CD4-positive, alpha-beta T cell treated with Interleukin-4 for 1 hour (primary cell): Measurements from ENCODE around the gene CXCL11.

Source experiments
- DNase-seq, 2 donors: peaks; one replicate each; pipeline ENCODE4 v3.0.0-alpha.2; 2020 to 2022

Gene CXCL11

DNA sequence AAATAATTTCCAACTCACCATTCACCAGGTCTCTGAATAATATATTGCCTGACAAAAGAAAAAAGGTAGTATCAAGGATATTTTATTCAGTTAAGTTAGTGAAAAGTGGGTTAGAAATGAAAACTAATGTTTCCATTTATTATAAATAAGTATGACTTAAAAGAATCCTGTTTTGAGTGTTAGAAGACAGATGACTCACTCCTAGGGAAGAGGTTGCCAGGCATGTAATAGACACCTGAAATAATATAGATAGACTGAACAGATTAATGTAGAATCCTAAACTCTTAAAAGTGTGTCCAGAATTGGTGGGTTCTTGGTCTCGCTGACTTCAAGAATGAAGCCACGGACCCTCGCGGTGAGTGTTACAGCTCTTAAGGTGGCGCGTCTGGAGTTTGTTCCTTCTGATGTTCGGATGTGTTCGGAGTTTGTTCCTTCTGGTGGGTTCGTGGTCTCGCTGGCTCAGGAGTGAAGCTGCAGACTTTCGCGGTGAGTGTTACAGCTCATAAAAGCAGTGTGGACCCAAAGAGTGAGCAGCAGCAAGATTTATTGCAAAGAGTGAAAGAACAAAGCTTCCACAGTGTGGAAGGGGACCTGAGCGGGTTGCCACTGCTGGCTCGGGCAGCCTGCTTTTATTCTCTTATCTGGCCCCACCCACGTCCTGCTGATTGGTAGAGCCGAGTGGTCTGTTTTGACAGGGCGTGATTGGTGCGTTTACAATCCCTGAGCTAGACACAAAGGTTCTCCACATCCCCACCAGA is 6.5 kb upstream of the CXCL11 start:
- DNase-seq = peak in 1 of 2 donors; percentile 16

DNA sequence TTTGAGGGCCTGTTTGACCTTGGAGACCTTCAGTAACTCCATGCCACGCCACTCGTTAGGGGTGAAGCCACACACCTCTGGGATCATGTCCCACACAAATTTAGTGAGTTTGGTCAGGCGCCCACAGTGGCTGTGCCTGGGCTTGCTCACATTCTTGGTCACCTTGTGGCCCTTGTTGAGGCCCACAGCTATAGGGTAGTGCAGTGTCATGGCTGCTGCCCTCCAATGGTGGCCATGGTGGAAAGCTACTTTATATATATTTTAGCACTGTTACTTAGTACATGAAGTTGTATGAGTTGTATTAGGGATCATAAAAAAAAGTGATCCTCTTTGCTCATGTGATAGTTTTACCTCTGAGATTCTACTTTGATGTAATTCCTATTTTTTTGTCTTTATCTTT is 985 bp upstream of the CXCL11 start:
- DNase-seq = no peak

DNA sequence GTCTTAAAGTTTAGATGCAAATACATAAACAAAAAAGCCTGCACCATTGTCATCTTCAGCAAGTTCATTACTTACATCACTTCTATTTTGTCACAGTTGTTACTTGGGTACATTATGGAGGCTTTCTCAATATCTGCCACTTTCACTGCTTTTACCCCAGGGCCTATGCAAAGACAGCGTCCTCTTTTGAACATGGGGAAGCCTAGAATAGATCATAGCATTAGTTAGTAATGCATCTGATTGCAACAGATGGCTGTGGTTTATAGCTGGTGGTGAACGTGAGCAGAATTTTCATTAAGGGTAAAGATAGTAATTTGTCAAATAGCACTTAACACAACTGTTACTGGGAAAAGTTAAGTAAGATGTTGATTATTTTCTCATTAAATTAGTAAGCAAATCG is 729 bp downstream of the CXCL11 start:
- DNase-seq = no peak

DNA sequence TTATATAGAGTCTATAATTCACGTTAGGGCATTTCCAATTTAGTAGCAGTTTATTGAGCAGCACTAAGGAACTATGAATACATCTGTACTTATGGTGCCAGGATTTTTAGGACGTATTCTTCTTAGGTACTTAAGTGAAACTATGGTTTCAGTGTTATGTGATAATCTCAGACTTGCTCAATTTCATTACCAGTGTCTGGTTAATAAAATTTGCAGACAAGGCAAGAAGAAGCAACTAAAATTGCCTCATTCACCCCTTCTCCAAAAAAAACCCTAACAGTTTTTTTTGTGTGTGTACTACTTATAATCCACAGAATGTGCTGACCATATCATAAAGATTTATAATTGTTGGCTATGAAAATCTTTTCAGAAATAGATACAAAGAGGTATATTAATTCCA is 6.6 kb downstream of the CXCL11 start:
- DNase-seq = no peak

DNA sequence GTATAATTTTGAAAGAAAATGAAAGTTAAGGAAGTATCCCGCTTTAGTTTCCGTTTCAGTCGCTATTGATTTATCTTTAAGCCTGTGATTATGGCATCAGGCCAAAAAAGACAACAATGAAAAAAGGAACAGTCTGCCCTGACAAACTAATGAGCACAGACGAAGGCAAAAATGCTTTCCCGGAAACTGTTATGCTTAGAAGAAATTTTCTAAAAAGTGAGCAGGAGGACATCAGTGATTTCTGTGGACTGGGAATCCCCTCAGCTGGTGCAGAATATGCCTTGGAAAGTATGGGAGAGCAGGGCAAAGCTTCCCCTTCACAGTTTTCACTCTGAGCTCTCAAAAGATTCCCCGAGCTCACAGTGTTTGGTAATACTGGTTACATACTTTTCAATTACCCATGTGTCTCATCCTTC is 7.5 kb downstream of the CXCL11 start:
- DNase-seq = peak in 1 of 2 donors; percentile 33

DNA sequence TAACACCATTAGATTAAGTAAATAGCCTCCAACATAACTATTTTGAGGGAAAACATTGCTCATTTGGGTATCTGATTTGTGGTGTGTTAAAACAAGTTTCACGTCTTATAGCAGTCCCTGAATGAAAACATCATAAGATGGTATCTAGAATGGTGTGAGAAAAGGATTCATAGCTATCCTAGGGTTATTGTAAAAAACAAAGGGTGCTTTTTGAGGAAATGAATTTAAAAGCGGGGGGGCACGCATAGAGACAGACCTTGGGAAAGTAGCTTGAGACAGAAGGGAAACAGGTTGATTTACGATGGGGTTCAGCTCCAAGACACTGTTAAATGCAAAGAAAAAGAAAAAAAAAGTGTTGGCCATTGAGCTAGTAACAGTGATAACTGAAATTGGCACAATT is 11.8 kb downstream of the CXCL11 start:
- no peak for DNase-seq

GRCh38 chr4:76023389-76023788 is 12.5 kb downstream of the CXCL11 start, which contains the start of gene CXCL10:
Gene CXCL10, minus strand, starts transcription at chr4:76023497. Its CDS starts 66 bp downstream, at chr4:76023431.
- peak; percentile 24 to 32 for DNase-seq

- DNase-seq = no peak
Measured at GRCh38 chr4:76022677-76023076, 13.2 kb downstream of the CXCL11 start.

GRCh38 chr4:76022031-76022430 is 13.8 kb downstream of the CXCL11 start:
- DNase-seq = no peak

DNA sequence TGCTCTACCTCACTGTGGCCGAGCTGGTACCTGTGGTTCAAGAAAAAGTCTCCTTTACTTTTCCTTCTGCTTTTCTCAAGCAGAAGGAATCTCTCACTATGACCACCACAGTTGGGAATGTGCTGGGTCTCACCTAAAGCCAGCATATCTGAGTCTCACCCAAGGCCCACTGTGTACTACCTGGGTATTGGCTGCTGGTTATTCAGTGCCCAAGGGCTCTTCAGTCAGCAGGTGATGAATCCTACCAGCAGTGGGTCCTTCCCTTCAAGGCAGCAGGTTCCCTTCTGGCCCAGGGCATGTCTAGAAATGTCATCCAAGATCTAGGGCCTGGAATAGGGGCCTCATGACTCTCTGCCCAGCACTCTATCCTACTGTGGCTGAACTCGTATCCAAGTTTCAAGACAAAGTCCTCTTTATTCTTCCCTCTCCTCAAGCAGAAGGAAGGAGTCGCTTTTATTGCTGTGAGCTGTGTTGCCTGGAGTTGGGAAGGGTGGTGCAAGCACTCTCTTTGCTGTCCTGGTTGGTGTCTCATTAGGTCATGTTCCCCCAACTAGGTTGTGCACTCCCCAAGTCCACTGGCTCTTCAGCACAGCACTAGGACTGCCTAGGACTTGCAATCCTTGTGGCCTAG is 18.7 kb downstream of the CXCL11 start:
- DNase-seq = no peak

DNA sequence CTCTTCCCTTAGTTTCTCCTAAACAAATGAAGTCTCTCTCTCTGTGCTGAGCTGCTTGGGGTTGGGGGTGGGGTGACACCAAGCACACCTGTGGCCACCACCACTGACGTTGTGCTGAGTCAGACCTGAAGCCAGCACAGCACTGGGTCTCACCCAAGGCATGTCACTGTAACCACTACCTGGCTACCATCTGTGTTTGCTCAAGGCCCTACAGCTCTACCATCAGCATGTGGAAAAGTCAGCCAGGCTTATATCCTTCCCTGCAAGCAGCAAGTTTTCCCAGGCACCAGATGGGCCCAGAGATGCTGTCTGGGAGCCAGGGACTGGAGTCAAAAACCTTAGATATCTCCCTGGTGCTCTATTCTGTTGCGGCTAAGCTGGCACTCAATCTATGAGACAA is 19.5 kb downstream of the CXCL11 start:
- no peak for DNase-seq

GRCh38 chr4:76013540-76013939 is 22.3 kb downstream of the CXCL11 start:
- DNase-seq = no peak

DNA sequence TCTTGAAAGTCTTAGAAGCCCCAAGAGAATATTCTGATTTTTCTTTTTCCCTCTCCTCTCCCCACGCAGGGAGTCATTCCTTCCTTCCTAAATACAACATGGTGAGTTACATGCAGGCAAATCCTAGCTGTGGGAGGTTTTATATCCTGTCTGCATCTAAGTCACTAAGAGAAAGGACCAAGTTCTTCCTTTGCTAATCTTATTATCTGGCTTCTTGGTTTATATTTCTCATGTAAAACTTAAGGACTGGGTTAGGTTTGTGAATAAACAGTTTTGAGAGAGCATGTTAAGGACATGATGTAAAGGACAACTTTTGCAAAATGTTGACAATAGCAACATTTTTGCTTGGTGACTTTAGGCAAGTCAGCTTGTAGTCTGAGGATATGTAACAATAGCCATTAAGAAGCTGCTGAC is 23.5 kb downstream of the CXCL11 start:
- no peak for DNase-seq

DNA sequence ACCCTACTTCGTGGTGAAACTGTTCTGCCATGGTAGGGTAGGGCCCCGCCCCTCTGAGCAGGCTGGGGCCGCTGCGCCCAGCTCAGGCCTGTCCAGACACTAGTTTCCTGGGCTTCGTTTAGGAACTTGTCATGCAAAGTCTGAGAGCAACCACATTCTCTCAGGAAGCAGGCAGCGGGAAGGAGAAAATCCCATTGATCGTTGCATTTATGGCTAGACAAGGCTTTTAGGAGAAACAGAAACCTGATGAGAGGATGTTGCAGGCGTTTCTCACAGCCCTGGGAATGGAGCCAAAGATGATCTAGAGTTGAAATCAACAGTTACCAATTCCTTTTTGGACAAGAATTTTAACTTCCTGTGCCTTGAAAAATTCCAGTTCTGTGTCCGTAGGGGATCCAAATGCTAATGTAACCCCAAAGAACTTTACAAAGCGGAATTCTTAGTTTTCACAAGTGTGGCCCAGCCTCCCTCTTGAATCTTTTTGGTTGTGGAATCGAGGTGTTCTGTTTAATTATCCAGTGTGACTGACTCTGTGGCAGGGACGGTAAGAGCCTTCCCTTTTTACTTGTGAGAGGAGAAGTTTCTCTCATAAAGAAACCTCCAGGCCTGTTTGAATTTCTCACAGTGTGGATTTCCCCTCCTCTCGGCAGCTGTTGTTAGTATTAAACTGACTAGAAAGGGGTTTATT is 24.0 kb downstream of the CXCL11 start:
- no peak for DNase-seq

DNA sequence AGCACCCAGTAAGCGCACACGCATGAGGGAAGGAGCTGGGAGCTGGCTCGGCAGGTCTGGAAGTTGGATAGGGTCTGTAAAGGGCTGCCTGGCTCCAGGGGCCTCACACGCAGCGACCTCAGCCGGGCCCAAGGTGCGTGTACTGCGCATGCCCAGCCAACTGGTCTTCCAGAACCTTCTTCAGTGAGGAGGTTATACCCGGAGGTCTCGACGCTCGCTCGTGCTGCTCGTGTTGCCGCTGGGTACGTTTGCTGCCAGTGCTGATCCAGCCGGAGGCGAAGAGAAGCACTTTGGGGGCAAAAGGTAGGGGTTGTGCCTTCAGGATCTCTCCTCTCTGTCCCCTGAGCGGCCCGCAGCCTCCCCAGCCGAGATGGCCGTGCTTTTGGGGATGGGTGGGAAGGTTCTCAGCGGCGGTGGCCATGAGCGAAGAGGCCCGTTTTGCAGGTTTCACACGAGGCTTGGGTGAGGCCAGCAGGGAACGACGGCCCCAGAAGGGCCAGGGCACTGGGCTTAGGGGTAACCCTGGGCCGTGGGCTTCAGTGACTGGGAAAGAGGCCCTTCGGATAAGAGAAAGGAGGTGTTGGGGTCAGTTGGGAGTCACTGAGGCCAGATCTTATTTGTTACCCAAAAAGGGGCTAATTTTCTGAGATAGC is 24.7 kb downstream of the CXCL11 start:
- DNase-seq = no peak

DNA sequence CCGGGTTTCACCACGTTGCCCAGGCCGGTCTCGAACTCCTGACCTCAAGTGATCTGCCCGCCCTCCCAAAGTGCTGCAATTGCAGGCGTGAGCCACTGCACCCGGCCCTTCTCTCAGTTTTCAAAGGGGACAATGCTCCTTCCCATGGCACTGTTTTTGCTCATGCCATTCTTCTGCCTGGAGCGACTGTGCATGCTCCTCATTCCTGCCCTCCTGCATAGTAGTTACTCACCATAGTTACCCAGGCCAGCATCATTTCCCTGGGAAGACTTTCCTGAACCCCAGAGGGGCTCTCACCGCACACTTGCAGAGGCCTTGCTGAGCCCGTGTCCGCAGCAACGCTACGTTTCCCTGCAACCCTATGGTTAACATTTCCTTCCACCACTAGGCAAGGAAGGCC is 25.3 kb downstream of the CXCL11 start:
- no peak for DNase-seq

DNA sequence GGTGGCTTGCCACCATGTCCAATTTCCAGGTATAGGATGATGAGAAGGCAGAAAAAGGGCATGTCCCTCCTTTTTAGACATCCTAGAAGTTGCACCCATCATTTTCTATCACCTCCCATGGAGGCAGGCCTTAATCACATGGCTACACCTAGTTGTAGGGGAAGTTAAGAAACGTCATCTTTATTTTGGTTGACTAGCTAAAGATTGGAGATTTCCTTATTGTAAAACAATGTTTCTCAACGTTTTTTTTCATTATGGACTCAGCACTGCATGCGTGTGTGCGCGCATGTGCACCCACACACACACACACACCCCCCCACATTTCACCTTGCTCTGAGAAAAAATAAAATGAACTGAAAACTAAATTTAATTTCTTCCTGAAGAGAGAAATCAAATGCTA is 26.6 kb downstream of the CXCL11 start:
- DNase-seq = no peak

GRCh38 chr4:76007089-76007862 is 28.6 kb downstream of the CXCL11 start, which contains the start of gene CXCL9:
Gene CXCL9, minus strand, starts transcription at chr4:76007509. Its CDS starts 60 bp downstream, at chr4:76007449.
- no peak for DNase-seq

- no peak for DNase-seq
Measured at GRCh38 chr4:76003620-76004019, 32.2 kb downstream of the CXCL11 start.

DNA sequence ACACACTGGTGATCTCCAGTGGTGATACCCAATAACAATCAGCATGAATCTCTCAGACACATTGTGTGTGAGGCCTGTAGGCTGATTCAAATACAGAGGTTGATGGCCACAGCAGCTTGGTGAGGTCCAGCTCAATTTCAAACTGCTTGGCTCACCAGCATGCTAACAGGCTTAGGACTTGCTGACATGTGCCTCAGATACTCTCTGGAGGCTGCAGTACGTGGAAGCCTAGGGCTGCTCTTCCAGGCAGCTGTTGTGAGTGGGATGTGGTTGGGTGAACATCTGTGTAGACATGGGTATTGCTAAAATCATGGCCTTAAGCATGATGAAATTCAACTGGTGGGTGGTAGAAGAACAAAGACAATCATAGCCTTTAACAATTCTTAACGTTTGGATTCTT is 32.8 kb downstream of the CXCL11 start:
- no peak for DNase-seq

- no peak for DNase-seq
Measured at GRCh38 chr4:76002176-76002575, 33.7 kb downstream of the CXCL11 start.

GRCh38 chr4:76001700-76002099 is 34.2 kb downstream of the CXCL11 start:
- no peak for DNase-seq

- no peak for DNase-seq
Measured at GRCh38 chr4:76000279-76000678, 35.6 kb downstream of the CXCL11 start.
